ENCODE data around the gene CRTAC1.

DNA sequence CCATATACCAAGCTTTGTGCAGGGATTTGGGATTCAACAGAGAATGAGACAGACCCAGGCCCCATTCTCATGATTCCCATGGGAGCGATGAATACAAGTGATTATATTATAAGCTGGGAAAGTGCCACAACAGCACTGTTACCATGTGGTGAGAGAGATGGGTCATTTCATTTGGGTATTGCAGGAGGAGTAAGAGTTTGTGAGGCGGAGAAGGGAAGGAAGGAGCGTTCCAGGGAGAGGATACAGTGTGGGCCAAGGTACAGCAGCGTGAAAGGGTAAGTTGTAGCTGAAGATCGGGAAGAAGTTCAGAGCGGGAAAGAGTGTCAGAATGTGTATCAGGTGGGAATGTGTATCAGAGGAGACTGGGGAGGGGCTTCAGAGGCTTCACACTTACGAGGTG, 142.3 kb downstream of the CRTAC1 start:
- no peak for TF ChIP-seq PAX5 (IDR thresholded peaks at IDR 0.05; ENCODE audit: insufficient read depth, low read length, severe bottlenecking)
- no peak for TF ChIP-seq TAF1 (IDR thresholded peaks at IDR 0.05; ENCODE audit: low read depth, low read length)
- TF ChIP-seq POLR2A (IDR thresholded peaks at IDR 0.05; ENCODE audit: low read depth, low read length) = no peak

Data from GM12891 (cell line).